ENCODE measurements around the gene ACP5. TPM values are rescaled to one million over a fixed set of nuclear protein-coding genes. Genes with fewer than 3 reads are reported as not detected.

Gene ACP5
- polyA plus RNA-seq, 1 donor from 2014 or later: not detected

GRCh38 chr19:11530432-11530831, 47.0 kb downstream of the ACP5 start:
- Histone ChIP-seq H3K4me3 (ENCODE audit: low read length) (no peak overlapping the region), H3K79me2 (replicated peaks; ENCODE audit: insufficient read depth, low read length) (peaks cover 16% of the 10 kb centered on the region), H3K9me3 (ENCODE audit: low read length) (no peaks in the 10 kb centered on the region), H3K9ac (ENCODE audit: low read length) (no peak overlapping the region), H3F3A (ENCODE audit: insufficient read depth, low read length, poor library complexity, severe bottlenecking) (no peaks in the 10 kb centered on the region), H3K4me2 (ENCODE audit: low read length) (no peak overlapping the region), H3K9me2 (ENCODE audit: insufficient read depth, low read length) (no peaks in the 10 kb centered on the region), H3K27me3 (ENCODE audit: insufficient read depth, low read depth, low read length) (no peaks in the 10 kb centered on the region), H2AFZ (ENCODE audit: low read depth, low read length) (no peak overlapping the region), H3K27ac (ENCODE audit: low read length) (no peak overlapping the region), H4K20me1 (ENCODE audit: insufficient read depth) (no peaks in the 10 kb centered on the region), H3K36me3 (ENCODE audit: insufficient read depth, low read length) (no peaks in the 10 kb centered on the region)
- TF ChIP-seq EP300 (conservative IDR thresholded peaks at IDR 0.05; ENCODE audit: poor library complexity, severe bottlenecking) (no peak), TAF1 (IDR thresholded peaks at IDR 0.05; ENCODE audit: low read depth) (no peak), MXI1 (conservative IDR thresholded peaks at IDR 0.05; ENCODE audit: poor library complexity, severe bottlenecking) (peak; percentile 62), CTCF (IDR thresholded peaks at IDR 0.05; ENCODE audit: poor library complexity, severe bottlenecking) (peak; percentile 63), POLR2AphosphoS5 (IDR thresholded peaks at IDR 0.05) (peak; percentile 35), SMC3 (conservative IDR thresholded peaks at IDR 0.05; ENCODE audit: poor library complexity) (peak; percentile 61), RAD21 (conservative IDR thresholded peaks at IDR 0.05) (peak; percentile 44), EZH2 (IDR thresholded peaks at IDR 0.05; ENCODE audit: borderline replicate concordance, insufficient read depth, low read length, poor library complexity, severe bottlenecking) (no peak)
- TF ChIP-seq, protein P1, sequence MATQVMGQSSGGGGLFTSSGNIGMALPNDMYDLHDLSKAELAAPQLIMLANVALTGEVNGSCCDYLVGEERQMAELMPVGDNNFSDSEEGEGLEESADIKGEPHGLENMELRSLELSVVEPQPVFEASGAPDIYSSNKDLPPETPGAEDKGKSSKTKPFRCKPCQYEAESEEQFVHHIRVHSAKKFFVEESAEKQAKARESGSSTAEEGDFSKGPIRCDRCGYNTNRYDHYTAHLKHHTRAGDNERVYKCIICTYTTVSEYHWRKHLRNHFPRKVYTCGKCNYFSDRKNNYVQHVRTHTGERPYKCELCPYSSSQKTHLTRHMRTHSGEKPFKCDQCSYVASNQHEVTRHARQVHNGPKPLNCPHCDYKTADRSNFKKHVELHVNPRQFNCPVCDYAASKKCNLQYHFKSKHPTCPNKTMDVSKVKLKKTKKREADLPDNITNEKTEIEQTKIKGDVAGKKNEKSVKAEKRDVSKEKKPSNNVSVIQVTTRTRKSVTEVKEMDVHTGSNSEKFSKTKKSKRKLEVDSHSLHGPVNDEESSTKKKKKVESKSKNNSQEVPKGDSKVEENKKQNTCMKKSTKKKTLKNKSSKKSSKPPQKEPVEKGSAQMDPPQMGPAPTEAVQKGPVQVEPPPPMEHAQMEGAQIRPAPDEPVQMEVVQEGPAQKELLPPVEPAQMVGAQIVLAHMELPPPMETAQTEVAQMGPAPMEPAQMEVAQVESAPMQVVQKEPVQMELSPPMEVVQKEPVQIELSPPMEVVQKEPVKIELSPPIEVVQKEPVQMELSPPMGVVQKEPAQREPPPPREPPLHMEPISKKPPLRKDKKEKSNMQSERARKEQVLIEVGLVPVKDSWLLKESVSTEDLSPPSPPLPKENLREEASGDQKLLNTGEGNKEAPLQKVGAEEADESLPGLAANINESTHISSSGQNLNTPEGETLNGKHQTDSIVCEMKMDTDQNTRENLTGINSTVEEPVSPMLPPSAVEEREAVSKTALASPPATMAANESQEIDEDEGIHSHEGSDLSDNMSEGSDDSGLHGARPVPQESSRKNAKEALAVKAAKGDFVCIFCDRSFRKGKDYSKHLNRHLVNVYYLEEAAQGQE (IDR thresholded peaks at IDR 0.05; ENCODE audit: borderline replicate concordance): no peak

DNA sequence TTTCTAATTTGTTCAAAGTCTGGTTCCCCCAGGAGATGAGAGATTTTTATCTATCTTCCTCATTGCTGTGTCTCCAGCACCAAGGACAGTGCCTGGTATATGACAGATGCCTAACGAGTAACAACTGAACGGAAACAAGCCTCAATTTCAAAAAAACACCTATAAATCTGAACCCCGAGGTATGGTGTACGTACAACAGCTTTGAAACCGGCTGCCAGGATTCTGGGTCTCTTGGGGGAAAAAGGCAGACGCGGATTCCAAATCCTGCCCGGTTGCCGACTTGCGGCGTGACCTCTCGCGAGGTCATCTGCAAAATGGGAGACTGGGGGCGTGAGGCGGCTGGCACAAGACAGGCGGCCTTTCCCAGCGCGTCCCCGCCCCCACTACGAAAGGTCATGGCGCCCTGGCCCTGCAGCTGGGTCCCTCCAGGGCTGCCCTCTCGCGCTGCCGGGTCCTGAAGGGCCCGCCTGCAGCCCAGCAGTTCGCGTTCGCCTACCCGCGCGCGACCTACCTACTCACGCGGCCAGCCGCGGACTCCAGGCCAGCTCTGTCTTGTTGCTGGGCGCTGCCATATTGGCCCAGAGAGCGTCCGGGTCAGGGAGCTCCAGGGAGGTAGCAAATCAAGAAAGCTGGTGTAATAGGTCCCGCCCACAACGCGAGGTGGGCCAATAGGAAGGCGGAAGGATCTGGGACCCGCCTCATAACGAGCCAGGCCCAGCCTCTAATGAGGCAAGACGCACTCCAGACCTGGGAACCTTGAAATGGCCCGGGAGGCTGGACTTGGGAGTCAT, 48.7 kb downstream of the ACP5 start, which contains the start of gene ECSIT:
TSS of gene ECSIT (minus strand) at position 584 of the 791 bp plus-strand sequence. CDS start 9,964 bp downstream, outside the sequence.
- no peaks in the 10 kb centered on the region for H3K9me3 ChIP-seq (ENCODE audit: low read length)
- peak within 1 kb of the TSS; percentile 92 for H2AFZ ChIP-seq (ENCODE audit: low read depth, low read length)
- H3K4me3 ChIP-seq (ENCODE audit: low read length): peak within 1 kb of the TSS; percentile 85
- H3K9me2 ChIP-seq (ENCODE audit: insufficient read depth, low read length): no peaks in the 10 kb centered on the region
- H3K9ac ChIP-seq (ENCODE audit: low read length): peak within 1 kb of the TSS; percentile 83
- H3K79me2 ChIP-seq (replicated peaks; ENCODE audit: insufficient read depth, low read length): peaks cover 16% of the 10 kb centered on the region
- H3K4me2 ChIP-seq (ENCODE audit: low read length): peak within 1 kb of the TSS; percentile 92
- no peaks in the 10 kb centered on the region for H3F3A ChIP-seq (ENCODE audit: insufficient read depth, low read length, poor library complexity, severe bottlenecking)
- H3K36me3 ChIP-seq (ENCODE audit: insufficient read depth, low read length): no peaks in the 10 kb centered on the region
- no peaks in the 10 kb centered on the region for H4K20me1 ChIP-seq (ENCODE audit: insufficient read depth)
- TF ChIP-seq POLR2AphosphoS5 (IDR thresholded peaks at IDR 0.05): peak; percentile 88
- TF ChIP-seq TAF1 (IDR thresholded peaks at IDR 0.05; ENCODE audit: low read depth): peak; percentile 37
- TF ChIP-seq, protein P1 (IDR thresholded peaks at IDR 0.05; ENCODE audit: borderline replicate concordance): peak; percentile 55
- no peak for TF ChIP-seq RAD21 (conservative IDR thresholded peaks at IDR 0.05)
- TF ChIP-seq CTCF (IDR thresholded peaks at IDR 0.05; ENCODE audit: poor library complexity, severe bottlenecking): peak; percentile 8
- TF ChIP-seq EZH2 (IDR thresholded peaks at IDR 0.05; ENCODE audit: borderline replicate concordance, insufficient read depth, low read length, poor library complexity, severe bottlenecking): no peak
- TF ChIP-seq SMC3 (conservative IDR thresholded peaks at IDR 0.05; ENCODE audit: poor library complexity): no peak
- TF ChIP-seq EP300 (conservative IDR thresholded peaks at IDR 0.05; ENCODE audit: poor library complexity, severe bottlenecking): peak; percentile 53
- peak; percentile 99 for TF ChIP-seq MXI1 (conservative IDR thresholded peaks at IDR 0.05; ENCODE audit: poor library complexity, severe bottlenecking)
- H3K27ac ChIP-seq (ENCODE audit: low read length): peak within 1 kb of the TSS; percentile 82
- H3K27me3 ChIP-seq (ENCODE audit: insufficient read depth, low read depth, low read length): no peaks in the 10 kb centered on the region
